AG09309 (cell line): ENCODE measurements around the gene EPHB1.

Experiments used
- DNase-seq: peaks from one replicate; pipeline ENCODE4 v3.0.0-alpha.2; 2010; ENCODE audit warnings: low read depth
- H3K4me3 ChIP-seq: 2 replicates; pipeline ENCODE4 v1.5.1; 2011; ENCODE audit warnings: mild to moderate bottlenecking, low read depth, low read length, moderate library complexity; ENCODE audit not compliant: control insufficient read depth
- TF ChIP-seq, protein P1 (sequence below): IDR thresholded peaks from 2 replicates; pipeline ENCODE4 v1.5.1; 2011; ENCODE audit warnings: mild to moderate bottlenecking, low read depth, low read length, inconsistent platforms; ENCODE audit not compliant: insufficient read depth, control insufficient read depth; ENCODE audit errors: missing control alignments

EPHB1 gene

DNA sequence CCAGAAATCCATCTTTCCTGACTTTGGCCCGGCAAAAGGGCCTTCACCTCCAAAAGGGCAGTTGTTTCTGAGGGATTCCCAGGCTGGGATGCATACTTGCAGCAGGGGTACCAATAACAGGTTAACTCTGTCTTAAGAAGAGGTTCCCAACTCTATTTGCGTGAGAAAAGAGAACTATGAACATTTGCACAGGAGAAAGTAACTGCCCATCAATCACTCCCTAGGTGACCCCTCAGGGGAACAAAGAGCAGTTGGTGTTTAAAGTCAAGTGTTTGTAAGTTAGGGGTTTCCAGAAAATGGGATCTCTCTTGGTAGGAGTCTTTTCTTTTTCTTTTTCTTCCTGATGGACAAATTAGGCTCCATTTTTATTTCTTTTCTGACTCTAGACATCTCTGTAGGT lies 97.3 kb downstream of the EPHB1 start:
- TF ChIP-seq, protein P1, sequence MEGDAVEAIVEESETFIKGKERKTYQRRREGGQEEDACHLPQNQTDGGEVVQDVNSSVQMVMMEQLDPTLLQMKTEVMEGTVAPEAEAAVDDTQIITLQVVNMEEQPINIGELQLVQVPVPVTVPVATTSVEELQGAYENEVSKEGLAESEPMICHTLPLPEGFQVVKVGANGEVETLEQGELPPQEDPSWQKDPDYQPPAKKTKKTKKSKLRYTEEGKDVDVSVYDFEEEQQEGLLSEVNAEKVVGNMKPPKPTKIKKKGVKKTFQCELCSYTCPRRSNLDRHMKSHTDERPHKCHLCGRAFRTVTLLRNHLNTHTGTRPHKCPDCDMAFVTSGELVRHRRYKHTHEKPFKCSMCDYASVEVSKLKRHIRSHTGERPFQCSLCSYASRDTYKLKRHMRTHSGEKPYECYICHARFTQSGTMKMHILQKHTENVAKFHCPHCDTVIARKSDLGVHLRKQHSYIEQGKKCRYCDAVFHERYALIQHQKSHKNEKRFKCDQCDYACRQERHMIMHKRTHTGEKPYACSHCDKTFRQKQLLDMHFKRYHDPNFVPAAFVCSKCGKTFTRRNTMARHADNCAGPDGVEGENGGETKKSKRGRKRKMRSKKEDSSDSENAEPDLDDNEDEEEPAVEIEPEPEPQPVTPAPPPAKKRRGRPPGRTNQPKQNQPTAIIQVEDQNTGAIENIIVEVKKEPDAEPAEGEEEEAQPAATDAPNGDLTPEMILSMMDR = no peak

DNA sequence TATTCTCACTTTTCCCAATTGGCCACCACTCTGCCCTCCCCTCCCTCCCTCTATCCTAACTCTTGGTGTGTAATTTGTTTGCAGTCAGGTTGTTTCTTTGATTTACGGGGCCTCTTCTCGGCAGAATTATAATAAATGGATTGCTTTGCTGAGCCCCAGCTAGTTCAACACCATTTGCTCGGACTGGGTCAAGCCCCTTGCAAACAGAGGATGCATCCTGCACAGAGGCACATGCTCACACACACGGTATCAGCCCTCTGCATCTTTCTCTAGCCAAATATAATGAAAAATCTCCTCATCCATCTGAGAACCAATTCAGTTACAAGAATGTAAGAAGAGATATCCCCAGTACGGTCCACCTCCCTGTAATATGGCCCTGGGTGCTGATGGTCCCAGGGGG lies 97.7 kb downstream of the EPHB1 start:
- H3K4me3 ChIP-seq = no peak overlapping the region
- DNase-seq = no peak
- TF ChIP-seq, protein P1 = no peak

More for the DNA sequence above, 97.3 kb downstream of the EPHB1 start:
- no peak overlapping the region for H3K4me3 ChIP-seq
- no peak for DNase-seq

DNA sequence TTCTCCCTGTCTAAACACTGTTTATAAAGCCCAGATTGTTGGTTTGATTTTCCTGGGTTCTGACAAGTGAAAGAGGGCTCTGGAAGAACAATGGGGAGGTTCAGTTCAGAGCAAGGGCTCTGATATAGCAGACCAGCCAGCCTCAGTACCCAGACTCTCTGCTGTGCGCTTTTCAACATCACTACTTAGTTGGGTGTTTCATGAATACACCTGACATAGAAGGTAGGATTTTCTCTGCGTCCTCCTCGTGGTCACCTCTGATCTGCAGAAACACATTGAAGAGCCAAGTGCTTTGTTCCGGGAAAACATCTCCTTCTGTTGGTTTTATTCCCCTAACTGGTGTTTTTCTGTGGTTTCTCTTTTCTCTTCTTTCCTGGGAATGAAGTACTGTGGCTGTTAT lies 99.5 kb downstream of the EPHB1 start:
- no peak for DNase-seq
- H3K4me3 ChIP-seq = no peak overlapping the region
- TF ChIP-seq, protein P1 = no peak

DNA sequence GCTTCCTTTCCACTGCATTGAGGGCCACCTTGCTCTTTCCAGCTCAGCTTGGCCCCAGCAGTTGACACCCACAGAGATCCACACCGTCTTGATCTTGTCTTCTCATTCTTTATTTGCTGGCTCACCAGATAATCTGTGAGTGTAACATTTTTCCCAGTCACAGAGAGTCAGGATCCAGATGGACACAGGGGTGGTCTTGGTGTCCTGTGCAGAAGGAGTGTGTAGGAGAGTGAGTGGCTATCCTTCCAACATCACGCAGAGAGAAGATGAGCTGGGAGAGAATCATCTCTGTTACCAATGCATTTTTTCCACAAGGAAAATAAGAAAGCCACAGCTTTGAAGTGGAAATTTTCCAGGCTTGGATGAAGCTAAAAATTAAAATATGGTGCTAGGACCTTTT lies 100.1 kb downstream of the EPHB1 start:
- H3K4me3 ChIP-seq = no peak overlapping the region
- TF ChIP-seq, protein P1 = no peak
- no peak for DNase-seq

DNA sequence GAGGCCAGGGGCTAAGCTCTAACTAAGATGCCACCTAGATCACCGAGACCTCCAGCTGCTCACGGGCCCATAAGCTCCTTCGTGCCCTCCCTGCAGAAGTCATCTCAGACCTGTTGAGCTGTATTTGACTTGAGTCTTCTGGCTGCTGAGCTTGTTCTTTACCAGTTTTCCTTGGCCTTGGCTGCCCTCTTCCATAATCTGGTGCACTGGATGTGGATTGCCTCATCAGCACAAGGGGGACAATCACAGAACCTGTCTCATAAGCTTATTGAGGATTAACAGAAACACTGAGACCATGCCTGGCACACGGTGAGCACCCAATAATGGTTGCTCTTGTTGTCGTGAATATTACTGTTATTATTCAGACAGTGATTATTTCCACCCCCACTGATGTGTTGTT lies 101.1 kb downstream of the EPHB1 start:
- H3K4me3 ChIP-seq = no peak overlapping the region
- TF ChIP-seq, protein P1 = no peak
- no peak for DNase-seq

DNA sequence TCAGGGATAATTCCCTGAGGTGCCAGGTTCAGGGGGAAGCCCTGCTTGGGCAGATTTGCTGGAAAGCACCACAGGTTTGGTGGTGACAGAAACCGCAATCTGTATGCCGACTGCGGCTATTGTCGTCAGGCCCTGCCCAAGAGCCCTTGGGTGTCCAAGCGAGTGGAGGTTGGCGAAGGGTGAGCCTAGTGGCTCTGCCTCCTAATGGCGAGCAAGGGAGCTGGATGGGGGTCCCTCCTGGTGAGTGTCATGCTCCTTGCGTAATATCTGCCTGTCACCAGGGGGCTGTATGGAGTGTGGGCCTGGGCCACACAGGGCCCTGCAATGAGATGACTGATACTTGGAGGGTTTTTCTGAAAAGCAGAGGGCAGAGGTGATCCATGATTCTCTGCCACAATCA lies 101.6 kb downstream of the EPHB1 start:
- H3K4me3 ChIP-seq = no peak overlapping the region
- no peak for DNase-seq
- TF ChIP-seq, protein P1 = no peak
